ENCODE data around the gene ITK.

ITK gene

DNA sequence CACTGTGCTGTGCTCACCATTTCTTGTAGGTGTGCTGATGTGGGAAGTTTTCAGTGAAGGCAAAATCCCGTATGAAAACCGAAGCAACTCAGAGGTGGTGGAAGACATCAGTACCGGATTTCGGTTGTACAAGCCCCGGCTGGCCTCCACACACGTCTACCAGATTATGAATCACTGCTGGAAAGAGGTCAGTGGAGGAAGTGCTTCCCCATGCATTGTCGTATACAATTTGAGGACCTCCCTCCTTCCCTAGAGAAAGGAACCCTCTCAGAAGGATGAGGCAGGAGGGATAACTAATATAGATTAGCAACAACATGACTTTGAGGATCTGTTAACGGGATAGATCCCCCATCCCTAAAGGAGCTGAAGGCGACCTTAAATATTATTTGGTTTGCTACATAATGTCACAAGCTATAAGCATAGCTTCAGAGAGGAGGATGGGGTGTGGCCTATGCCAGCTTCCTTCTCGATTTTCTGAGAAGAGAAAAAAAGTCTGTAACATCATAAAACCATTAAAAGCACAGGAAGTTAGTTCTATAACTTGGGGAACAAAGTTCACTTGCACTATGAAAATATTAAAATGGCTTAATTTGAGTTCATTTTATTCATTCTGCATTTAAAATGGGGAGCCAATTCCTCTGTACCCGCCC lies 68.3 kb downstream of the ITK start:
- no peak for DNase-seq (ENCODE audit: low read depth)

GRCh38 chr5:157252711-157253465 lies 72.2 kb downstream of the ITK start:
- DNase-seq (ENCODE audit: low read depth) = no peak

- peak; percentile 20 for DNase-seq (ENCODE audit: low read depth)
These were observed 72.9 kb downstream of the ITK start for GRCh38 chr5:157253547-157253946.

DNA sequence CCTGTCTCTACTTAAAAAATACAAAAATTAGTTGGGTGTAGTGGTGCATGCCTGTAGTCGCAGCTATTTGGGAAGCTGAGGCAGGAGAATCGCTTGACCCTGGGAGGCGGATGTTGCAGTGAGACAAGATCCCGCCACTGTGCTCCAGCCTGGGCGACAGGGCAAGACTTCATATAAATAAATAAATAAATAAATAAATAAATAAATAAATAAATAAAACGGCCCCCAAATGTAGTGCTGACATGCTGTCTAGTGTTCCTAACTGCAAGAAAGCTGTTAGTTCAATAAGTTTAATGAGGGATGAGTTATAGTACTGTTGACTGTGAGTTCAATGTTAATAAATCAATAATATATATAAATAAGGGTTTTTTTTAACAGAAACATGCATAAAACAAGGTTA lies 77.8 kb downstream of the ITK start:
- no peak for DNase-seq (ENCODE audit: low read depth)

DNA sequence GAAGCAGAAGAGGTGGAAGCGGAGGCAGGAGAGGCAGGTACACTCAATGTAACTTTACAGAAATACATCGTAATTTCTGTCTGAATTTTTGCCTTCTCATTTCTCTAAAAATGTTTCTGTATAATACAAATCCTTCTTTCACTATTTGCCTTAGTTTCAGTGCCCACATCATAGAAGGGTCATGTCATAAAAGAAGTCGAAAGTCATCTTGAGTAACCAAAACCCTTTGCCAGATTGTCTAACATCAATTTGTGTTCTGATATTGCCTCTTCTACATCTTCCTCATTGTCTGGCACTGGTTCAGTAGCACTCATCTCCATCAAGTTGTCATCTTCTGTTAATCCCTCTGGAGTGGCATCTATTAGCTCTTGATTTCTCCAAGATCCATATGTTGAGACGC lies 79.1 kb downstream of the ITK start:
- no peak for DNase-seq (ENCODE audit: low read depth)

DNA sequence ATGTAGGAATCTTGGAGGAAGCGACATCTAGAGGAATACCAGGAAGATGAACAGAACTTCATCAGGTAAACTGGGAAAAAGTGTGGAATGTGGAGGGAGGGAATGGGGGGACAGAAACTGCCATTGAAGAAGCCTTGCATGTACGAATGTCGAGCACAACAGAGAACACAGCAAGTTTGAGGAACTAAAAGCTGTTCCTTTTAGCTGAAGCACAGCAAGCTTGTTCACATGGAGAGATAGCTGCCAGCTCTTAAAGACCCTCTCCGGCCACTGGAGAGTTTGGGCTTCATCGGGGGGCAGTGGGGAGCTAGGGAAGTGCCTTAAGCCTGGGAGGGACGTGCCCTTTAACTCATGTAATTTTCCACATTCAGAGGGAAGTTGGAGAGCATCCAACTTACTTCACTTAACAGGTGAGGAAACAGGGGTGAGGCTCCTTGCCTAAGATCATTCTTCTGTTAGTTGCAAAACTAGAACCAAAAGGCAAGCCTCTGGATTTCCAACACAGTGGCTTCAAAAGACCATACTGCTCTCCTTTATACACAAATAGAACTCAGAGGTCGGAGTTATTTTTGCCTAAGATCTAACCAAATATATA lies 83.0 kb downstream of the ITK start:
- DNase-seq (ENCODE audit: low read depth) = no peak

- DNase-seq (ENCODE audit: low read depth) = no peak
These were observed 85.2 kb downstream of the ITK start, which contains the start of gene CYFIP2 for GRCh38 chr5:157265714-157266285. TSS of gene CYFIP2 (plus strand) at chr5:157266123. CDS start at chr5:157285362, 19,239 bp downstream.

DNA sequence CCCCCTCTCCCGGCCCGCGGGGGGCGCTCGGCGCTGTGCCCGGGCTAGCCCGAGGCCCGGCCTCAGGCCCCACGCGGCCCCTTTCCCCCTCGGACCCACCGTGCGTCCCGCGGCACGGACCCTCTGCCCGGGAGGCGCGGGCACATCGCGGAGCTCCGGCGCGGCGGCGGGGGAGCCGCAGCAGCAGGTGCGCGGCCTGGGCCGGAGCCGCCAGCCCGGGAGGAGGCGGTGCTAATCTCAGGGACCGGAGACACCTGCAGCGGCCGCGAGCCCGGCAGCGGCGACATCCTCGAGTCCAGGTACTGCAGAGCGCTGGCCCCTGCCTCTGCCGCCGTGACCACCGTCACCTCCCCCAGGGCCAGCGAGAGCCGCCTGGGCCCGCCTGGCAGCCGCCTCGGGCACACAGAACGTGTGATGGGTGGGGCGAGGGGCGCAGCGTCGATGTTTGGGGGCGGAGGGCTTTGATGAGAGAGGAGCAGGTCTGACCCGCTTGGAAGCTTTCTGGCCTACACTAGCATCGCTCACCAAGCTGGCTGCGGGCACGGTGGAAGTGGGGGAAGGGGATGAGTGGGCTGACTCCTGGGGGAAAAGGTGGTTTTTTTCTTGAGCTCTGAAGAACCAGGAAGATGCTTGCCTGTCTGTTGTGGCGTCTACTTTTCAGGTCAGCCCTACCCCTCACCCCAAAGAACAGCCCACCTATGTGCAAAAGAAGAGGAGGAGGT lies 85.8 kb downstream of the ITK start:
- DNase-seq (ENCODE audit: low read depth) = no peak

GRCh38 chr5:157267025-157267424 lies 86.4 kb downstream of the ITK start:
- no peak for DNase-seq (ENCODE audit: low read depth)

DNA sequence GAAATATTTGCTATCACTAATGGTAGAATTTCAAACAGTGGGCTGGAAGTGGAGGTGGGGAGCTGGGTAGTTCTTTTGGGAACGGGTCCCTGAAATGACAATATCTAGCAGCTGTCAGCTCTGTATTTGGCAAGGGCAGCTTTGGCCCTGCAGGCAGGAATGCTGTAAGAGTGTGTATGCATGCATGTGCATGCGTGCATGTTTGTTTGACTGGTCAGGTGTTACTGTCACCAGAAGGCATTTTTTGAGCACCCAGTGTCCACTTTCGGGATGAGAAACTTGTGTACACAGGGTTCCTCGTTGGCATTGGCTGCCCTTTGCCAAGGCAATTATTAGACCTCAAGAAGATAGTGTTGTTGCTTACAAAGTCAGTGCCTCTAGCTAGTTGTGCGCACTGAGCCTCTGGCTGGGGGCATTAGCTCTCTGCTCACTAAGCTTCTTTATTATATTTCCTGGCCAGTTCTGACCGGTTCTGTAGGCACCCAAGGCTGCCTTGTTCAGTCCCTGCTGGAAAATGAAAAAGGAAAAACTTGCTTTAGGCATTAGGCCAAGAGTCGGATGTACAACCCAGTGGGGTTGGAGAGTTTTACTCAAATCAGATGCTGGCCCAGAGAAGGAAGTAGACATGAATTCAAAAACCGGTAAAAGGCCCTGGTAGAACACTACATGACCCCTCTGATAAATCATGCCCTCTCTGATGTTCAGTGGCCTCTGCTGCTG lies 87.3 kb downstream of the ITK start:
- no peak for DNase-seq (ENCODE audit: low read depth)

GRCh38 chr5:157269165-157269671 lies 88.6 kb downstream of the ITK start:
- DNase-seq (ENCODE audit: low read depth) = no peak

DNA sequence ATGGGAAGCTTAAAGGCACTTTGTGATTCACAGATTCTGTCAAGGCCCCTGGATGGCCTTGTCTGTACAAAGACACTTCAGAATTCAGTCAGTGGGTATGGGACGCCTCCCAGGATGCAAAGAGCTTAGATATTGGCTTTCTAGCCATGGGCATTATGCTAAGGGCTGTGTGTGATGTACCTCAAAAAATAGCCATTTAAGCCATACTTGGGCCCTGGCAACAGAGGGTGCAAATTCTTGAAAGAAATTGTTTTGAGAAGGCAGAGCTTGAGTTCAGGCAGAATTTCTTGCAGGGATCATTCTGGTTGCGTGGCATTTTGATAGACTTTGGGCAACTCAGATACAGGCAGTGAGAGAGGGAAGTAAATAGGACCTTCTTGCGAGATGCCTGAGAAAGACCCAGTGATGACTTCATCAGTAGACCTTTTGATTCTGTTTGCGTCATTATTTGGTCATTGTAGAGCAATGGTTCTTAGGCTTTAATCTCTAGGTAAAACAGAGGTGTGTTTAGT lies 89.2 kb downstream of the ITK start:
- no peak for DNase-seq (ENCODE audit: low read depth)

- DNase-seq (ENCODE audit: low read depth) = no peak
These were observed 90.1 kb downstream of the ITK start for GRCh38 chr5:157270771-157271170.

- DNase-seq (ENCODE audit: low read depth) = no peak
These were observed 91.2 kb downstream of the ITK start for GRCh38 chr5:157271740-157272271.

GRCh38 chr5:157273131-157273556 lies 92.5 kb downstream of the ITK start:
- no peak for DNase-seq (ENCODE audit: low read depth)

GRCh38 chr5:157275403-157275802 lies 94.8 kb downstream of the ITK start:
- no peak for DNase-seq (ENCODE audit: low read depth)

DNA sequence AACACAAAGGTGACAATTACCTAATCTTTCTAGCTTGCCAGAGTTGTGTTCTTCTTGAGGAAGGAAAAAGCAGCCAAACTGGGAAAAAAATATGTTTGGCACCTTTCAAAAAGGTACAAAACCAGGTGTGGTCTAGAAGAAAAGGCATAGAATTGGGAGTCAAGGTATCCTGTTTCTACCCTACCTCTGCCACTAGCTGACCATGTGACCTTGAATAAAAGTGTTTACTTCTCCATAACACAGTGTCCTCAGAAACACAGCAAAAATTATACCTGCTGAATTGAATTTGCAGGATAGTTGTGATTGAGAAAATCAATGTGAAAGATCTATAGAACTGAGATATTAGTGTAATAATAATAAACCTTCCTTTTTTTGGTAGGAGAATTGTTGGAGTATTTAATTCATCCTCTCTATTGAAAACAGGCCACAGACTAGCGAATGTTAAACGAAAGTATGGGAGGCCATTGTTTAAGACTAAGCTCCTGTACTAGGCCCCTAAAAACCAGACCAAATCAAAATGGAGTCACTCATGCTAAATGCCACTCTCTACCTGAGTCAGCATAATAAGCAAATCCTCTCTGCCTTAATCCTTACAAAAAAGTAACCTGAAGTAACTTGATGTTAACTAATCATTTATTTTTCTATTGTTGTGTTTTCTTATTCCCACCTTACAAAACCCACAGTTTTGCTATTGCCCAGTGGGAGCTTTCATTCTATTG lies 97.8 kb downstream of the ITK start:
- no peak for DNase-seq (ENCODE audit: low read depth)

DNA sequence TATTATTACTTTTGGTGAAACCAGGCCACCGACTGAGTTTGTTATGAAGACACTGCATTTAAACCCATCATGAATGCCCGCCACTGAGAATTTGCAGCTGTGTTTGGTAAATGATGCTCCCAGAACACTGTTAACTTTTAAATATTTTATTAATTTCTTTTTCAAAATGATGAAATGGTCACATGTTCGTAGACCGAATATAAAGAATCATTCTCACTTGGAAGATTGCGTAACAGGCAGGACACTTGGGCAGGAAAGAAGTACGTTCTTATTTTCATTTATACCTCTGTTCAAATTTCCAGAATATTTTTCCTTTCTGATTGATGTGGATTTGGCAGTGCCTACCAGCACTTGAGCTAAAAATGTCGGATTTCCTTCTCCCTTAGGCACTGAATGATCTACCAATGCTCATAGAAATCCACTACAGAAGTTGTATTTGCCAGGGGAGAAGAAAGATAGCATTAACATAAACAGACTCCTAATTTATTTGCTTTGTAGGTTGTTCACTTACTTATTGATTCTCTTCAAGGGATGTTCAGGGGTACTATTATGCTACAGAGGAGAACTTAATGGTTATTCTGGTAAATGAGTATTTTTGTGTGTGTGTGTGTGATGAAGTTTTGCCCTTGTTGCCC lies 99.1 kb downstream of the ITK start:
- no peak for DNase-seq (ENCODE audit: low read depth)

DNA sequence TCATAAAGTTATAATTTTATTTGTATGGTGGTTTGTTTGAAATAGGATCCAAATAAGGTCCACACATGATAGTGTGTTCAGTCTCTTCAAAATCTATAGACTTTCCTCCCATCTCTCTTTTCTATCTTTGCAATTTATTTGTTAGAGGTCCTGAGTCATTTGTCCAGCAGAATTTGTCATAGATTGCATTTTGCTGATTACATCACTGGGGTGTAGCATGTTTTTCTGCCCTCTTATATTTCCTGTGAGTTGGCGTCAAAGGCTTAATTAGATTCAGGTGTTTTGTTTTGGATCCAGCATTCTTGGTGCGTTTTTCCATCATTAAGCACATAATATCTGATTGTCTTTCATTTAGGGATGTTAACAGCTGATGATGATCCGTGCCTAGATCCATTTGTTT lies 100.3 kb downstream of the ITK start:
- peak; percentile 37 for DNase-seq (ENCODE audit: low read depth)

GRCh38 chr5:157282150-157282549 lies 101.5 kb downstream of the ITK start:
- no peak for DNase-seq (ENCODE audit: low read depth)
